ENCODE data around the gene CTAGE1.

Gene CTAGE1

DNA sequence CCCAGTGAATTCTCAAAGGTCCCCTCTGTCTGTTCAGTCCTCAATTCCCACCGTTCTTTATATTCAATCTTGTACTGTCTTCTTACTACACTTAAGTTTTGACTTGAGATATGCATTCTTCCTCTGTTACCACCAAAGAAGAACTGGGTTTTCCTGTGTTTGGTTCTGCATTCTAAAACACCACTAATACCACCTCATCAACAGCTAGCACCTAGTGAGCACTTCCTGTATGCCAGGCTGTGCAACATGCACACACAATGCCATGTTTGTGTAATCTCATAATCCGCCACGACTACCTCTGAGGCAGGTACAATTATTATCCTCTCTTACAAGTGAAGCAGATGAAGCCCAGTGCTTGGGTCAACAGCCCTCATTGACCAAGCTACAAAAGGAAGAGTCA, 11.8 kb upstream of the CTAGE1 start:
- TF ChIP-seq, protein P1, sequence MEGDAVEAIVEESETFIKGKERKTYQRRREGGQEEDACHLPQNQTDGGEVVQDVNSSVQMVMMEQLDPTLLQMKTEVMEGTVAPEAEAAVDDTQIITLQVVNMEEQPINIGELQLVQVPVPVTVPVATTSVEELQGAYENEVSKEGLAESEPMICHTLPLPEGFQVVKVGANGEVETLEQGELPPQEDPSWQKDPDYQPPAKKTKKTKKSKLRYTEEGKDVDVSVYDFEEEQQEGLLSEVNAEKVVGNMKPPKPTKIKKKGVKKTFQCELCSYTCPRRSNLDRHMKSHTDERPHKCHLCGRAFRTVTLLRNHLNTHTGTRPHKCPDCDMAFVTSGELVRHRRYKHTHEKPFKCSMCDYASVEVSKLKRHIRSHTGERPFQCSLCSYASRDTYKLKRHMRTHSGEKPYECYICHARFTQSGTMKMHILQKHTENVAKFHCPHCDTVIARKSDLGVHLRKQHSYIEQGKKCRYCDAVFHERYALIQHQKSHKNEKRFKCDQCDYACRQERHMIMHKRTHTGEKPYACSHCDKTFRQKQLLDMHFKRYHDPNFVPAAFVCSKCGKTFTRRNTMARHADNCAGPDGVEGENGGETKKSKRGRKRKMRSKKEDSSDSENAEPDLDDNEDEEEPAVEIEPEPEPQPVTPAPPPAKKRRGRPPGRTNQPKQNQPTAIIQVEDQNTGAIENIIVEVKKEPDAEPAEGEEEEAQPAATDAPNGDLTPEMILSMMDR (IDR thresholded peaks at IDR 0.05; ENCODE audit: low read depth, low read length, missing control alignments): no peak
- in situ Hi-C loops (cut with HindIII; ENCODE audit: low sequenced_read_pairs): no loop called here
- H3K4me3 ChIP-seq (ENCODE audit: low read depth, low read length): no peak overlapping the region
- DNase-seq (ENCODE audit: low read depth): no peak

DNA sequence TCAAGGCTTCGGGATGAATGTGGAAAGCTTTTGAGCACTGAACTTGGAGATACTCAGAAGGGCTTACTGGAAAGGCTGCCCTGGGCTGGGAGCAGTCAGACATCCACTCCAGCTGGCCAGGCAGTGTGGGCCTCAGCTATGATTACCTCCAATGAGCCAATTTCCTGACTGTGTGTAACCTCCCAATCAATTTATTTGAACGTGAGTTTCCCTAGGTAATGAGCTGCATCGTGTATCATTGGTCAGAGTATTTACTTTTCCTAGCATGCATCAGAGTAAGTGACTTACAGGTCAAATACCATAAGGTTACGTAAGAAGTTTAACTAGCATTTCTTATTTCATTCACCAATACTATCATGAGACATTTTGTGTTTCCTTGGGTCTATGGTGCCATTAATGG, 11.0 kb upstream of the CTAGE1 start:
- DNase-seq (ENCODE audit: low read depth): no peak
- TF ChIP-seq, protein P1 (IDR thresholded peaks at IDR 0.05; ENCODE audit: low read depth, low read length, missing control alignments): no peak
- no peak overlapping the region for H3K4me3 ChIP-seq (ENCODE audit: low read depth, low read length)
- in situ Hi-C loops (cut with HindIII; ENCODE audit: low sequenced_read_pairs): no loop called here

DNA sequence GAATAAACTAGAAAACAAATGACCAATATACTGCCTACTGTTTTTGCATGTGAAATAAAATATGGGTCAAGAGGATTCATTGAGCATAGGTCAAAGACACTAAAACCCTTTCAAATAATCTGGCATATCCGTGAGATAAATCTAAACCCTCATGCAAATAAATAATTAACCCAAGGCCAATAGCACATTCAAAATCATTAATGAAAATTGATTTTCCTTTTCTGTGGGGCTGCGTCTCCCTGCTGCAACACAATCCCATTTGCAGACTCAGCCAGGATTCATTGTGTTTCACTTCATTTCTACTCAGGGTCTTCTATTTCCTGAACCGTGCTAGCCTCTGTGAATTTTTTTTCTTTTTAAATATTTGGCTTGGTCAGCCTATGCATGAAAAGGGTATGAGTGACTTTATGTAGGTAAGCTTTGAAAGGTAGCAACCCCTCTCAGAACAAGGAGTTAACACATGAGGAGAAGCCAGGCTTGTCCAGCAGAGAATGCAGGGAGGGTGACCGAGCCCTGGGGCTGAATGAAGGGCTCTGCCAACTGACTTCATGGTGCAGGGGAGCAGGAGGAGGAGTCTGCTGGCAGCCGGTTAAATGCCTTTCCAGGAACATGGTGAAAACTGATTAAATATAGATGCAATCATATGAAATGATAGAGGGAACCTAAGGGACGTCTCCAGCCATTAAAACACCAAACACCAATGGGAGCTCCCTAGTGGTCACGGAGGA, 10.3 kb upstream of the CTAGE1 start:
- H3K4me3 ChIP-seq (ENCODE audit: low read depth, low read length): no peak overlapping the region
- no peak for DNase-seq (ENCODE audit: low read depth)
- TF ChIP-seq, protein P1 (IDR thresholded peaks at IDR 0.05; ENCODE audit: low read depth, low read length, missing control alignments): peak; percentile 8
- in situ Hi-C loops (cut with HindIII; ENCODE audit: low sequenced_read_pairs): no loop called here

DNA sequence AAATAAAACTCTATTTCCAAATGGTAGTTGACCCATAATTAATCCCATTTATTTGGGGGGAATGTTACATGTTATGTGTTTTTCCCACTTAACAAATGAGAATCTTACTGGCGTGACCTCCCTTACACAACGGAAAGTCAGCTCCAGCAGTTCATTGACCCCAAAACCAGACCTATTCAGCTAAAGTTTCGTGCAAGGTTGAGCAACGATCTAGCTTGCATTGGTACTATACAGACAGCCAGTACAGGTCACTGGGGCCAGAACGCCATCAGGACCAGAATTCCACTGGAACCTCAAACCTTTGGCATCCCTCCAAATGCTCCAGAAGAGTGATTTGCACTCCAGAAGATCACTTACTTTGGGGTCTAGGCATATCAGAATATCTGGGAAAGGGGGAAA, 6.8 kb upstream of the CTAGE1 start:
- in situ Hi-C loops (cut with HindIII; ENCODE audit: low sequenced_read_pairs): no loop called here
- DNase-seq (ENCODE audit: low read depth): no peak
- no peak overlapping the region for H3K4me3 ChIP-seq (ENCODE audit: low read depth, low read length)
- TF ChIP-seq, protein P1 (IDR thresholded peaks at IDR 0.05; ENCODE audit: low read depth, low read length, missing control alignments): no peak

DNA sequence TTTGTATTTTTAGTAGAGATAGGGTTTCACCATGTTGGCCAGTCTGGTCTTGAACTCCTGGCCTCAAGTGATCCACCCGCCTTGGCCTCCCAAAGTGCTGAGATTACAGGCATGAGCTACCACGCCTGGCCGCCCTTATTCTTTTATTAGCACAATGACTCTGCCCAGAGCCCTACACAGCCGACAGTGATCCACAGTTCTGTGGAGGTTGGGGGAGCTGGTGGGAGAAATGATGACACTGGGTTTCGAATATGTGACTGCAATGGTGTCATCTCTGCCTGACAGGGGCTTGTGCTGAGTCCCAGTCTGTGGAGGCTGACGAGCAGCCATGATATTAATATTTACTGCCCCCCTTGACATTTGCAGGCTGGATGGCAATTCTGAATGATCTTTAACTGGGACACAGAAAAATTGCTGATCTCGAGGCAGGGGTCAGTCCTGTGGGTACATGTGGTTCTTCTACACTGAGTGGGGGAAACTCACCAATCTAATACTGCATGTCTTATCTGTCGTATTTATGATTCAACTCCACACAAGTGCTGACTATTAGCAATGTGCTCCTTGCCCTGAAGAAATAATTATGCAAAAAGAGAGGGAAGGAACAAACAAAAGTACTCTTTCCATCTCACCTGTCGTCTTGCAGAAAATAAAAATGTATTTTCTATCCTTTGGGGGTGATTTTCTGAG, 6.3 kb upstream of the CTAGE1 start:
- no peak overlapping the region for H3K4me3 ChIP-seq (ENCODE audit: low read depth, low read length)
- TF ChIP-seq, protein P1 (IDR thresholded peaks at IDR 0.05; ENCODE audit: low read depth, low read length, missing control alignments): no peak
- no peak for DNase-seq (ENCODE audit: low read depth)
- in situ Hi-C loops (cut with HindIII; ENCODE audit: low sequenced_read_pairs): no loop called here

DNA sequence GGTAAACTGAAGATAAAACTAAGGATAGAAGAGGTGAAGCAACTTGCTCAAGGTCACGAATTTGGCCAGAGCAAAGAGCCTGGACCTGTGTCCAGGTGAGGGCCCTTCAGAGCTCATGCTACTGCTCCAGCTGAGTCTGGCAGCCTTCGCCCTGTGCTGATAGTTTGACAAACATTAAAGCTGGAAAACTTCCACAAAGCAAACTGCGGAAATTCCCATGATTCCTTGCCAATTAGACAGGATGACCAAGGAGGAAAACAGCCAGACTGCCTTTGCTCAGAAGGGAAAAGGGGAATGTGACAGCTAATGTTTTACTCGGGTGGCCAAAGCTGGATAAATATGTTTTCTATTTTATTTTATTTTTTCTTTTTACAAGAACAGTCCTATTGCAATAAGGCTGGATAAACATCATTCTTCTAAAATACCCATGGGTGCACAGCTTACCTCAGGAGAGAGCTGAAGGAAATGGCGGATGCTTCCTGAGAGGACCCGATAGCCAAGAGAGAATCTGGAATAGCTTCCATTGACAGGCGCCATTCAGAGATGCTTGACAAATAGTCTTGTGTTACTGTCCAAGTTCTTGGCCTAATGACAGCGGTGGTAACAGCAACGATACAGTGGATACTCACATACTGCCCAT, 5.3 kb upstream of the CTAGE1 start:
- in situ Hi-C loops (cut with HindIII; ENCODE audit: low sequenced_read_pairs): no loop called here
- no peak overlapping the region for H3K4me3 ChIP-seq (ENCODE audit: low read depth, low read length)
- peak; percentile 23 for DNase-seq (ENCODE audit: low read depth)
- TF ChIP-seq, protein P1 (IDR thresholded peaks at IDR 0.05; ENCODE audit: low read depth, low read length, missing control alignments): no peak
